ENCODE data around the gene SAMD4B.

Gene SAMD4B

GRCh38 chr19:39407410-39407659 lies 65.1 kb downstream of the SAMD4B start:
- no peak for DNase-seq (ENCODE audit: extremely low read depth in 1 of 2, low read depth in 1 of 2)

GRCh38 chr19:39407660-39408391 lies 65.6 kb downstream of the SAMD4B start:
- DNase-seq (ENCODE audit: extremely low read depth in 1 of 2, low read depth in 1 of 2) = peak in 1 of 2 donors; percentile 55

- DNase-seq (ENCODE audit: extremely low read depth in 1 of 2, low read depth in 1 of 2) = no peak
Measured at GRCh38 chr19:39408392-39409207, 66.4 kb downstream of the SAMD4B start.

GRCh38 chr19:39409208-39410016 lies 67.2 kb downstream of the SAMD4B start:
- peak; percentile 83 to 93 for DNase-seq (ENCODE audit: extremely low read depth in 1 of 2, low read depth in 1 of 2)

GRCh38 chr19:39410017-39410830 lies 68.0 kb downstream of the SAMD4B start:
- DNase-seq (ENCODE audit: extremely low read depth in 1 of 2, low read depth in 1 of 2) = peak in 1 of 2 donors; percentile 69

GRCh38 chr19:39410831-39411080 lies 68.5 kb downstream of the SAMD4B start:
- no peak for DNase-seq (ENCODE audit: extremely low read depth in 1 of 2, low read depth in 1 of 2)

- no peak for DNase-seq (ENCODE audit: extremely low read depth in 1 of 2, low read depth in 1 of 2)
Measured at GRCh38 chr19:39411081-39411831, 69.0 kb downstream of the SAMD4B start.

GRCh38 chr19:39411832-39412099 lies 69.5 kb downstream of the SAMD4B start:
- DNase-seq (ENCODE audit: extremely low read depth in 1 of 2, low read depth in 1 of 2) = peak; percentile 79 to 88

GRCh38 chr19:39412100-39412866 lies 70.1 kb downstream of the SAMD4B start, which contains the start of gene PLEKHG2:
Gene PLEKHG2, plus strand, starts transcription at chr19:39412669. Its CDS starts 1,418 bp downstream, at chr19:39414087.
- DNase-seq (ENCODE audit: extremely low read depth in 1 of 2, low read depth in 1 of 2) = peak; percentile 92

- DNase-seq (ENCODE audit: extremely low read depth in 1 of 2, low read depth in 1 of 2) = no peak
Measured at GRCh38 chr19:39412867-39413271, 70.6 kb downstream of the SAMD4B start.

GRCh38 chr19:39413272-39413910 lies 71.2 kb downstream of the SAMD4B start:
- no peak for DNase-seq (ENCODE audit: extremely low read depth in 1 of 2, low read depth in 1 of 2)

- DNase-seq (ENCODE audit: extremely low read depth in 1 of 2, low read depth in 1 of 2) = no peak
Measured at GRCh38 chr19:39413911-39414608, 71.8 kb downstream of the SAMD4B start.

- DNase-seq (ENCODE audit: extremely low read depth in 1 of 2, low read depth in 1 of 2) = no peak
Measured at GRCh38 chr19:39415111-39416046, 73.2 kb downstream of the SAMD4B start.

- no peak for DNase-seq (ENCODE audit: extremely low read depth in 1 of 2, low read depth in 1 of 2)
Measured at GRCh38 chr19:39416152-39417120, 74.2 kb downstream of the SAMD4B start.

GRCh38 chr19:39417463-39418181 lies 75.4 kb downstream of the SAMD4B start:
- no peak for DNase-seq (ENCODE audit: extremely low read depth in 1 of 2, low read depth in 1 of 2)

- DNase-seq (ENCODE audit: extremely low read depth in 1 of 2, low read depth in 1 of 2) = no peak
Measured at GRCh38 chr19:39419003-39419402, 76.8 kb downstream of the SAMD4B start.
